ENCODE measurements around the gene TOP3B. TPM values are rescaled to one million over a fixed set of nuclear protein-coding genes. Genes with fewer than 3 reads are reported as not detected.
A peak's percentile ranks its signal among the peaks of the same experiment; 100 is the strongest.

The TOP3B gene
- polyA plus RNA-seq, 3 donors = 9.0 to 31.9 (median 9.5) TPM

DNA sequence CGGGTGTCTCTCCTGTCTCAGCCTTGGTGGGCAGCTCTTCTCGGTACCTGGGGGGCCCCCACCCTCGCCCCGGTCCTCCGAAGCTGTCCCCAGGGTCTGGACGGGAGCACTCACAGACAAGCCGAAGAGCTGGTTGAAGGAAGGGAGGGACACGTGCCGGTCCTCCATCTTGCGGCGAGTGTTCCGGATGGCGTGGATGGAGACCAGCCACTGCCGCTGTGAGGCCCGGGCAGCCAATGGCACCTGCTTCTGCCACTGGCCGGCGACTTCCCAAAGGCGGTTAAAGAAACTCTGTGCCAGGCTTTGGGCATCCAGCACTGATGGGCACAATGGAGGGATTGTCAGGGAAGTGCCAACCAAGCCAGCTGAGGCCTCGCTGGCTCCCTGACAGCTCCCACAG, 48.7 kb downstream of the TOP3B start:
- peaks cover 49% of the 10 kb centered on the region for H4K20me1 ChIP-seq (ENCODE audit: insufficient read depth, low read length)
- no peak for DNase-seq
- H3K9ac ChIP-seq (ENCODE audit: insufficient read depth, low read length, poor library complexity, severe bottlenecking) = no peak overlapping the region
- intact Hi-C loops (cut with micrococcal nuclease) = loop anchor here (10.0 kb wide), 3 partner anchors 119 to 279 kb away; no protein-coding TSS in a partner anchor
- H3K4me3 ChIP-seq (replicated peaks in 1 of 3; ENCODE audit: low read depth in 2 of 3, low read length in 3 of 3) = no peak overlapping the region
- H3K4me1 ChIP-seq (ENCODE audit: control insufficient read depth in 1 of 2, insufficient read depth in 2 of 2, low read length in 2 of 2) = peaks cover 41% of the 10 kb centered on the region in 2 donors
- no peaks in the 10 kb centered on the region for H3K9me3 Mint-ChIP-seq
- H3K27ac Mint-ChIP-seq = no peak overlapping the region
- H3K27ac ChIP-seq (ENCODE audit: low read depth in 1 of 2, low read length in 2 of 2) = peak overlapping the region in 1 of 2 donors; percentile 28
- WGBS (ENCODE audit: insufficient coverage) = 98% methylated on average over 18 of the region's 19 CpGs
- peaks cover 28% of the 10 kb centered on the region for H3K79me2 ChIP-seq (ENCODE audit: insufficient read depth, low read length)
- no peak overlapping the region for H3K4me2 ChIP-seq (replicated peaks; ENCODE audit: extremely low read depth, low read length, poor library complexity, severe bottlenecking)
- no peaks in the 10 kb centered on the region for H3K27me3 ChIP-seq (ENCODE audit: control insufficient read depth in 2 of 2, insufficient read depth in 2 of 2, low read length in 2 of 2)
- peaks cover 59 to 70% of the 10 kb centered on the region in 2 donors for H3K36me3 ChIP-seq (replicated peaks in 1 of 2; ENCODE audit: control insufficient read depth in 1 of 2, insufficient read depth in 2 of 2, low read length in 2 of 2)
- no peaks in the 10 kb centered on the region for H3K27me3 Mint-ChIP-seq (ENCODE audit: low read depth in 3 of 3)
- TF ChIP-seq, protein P1, sequence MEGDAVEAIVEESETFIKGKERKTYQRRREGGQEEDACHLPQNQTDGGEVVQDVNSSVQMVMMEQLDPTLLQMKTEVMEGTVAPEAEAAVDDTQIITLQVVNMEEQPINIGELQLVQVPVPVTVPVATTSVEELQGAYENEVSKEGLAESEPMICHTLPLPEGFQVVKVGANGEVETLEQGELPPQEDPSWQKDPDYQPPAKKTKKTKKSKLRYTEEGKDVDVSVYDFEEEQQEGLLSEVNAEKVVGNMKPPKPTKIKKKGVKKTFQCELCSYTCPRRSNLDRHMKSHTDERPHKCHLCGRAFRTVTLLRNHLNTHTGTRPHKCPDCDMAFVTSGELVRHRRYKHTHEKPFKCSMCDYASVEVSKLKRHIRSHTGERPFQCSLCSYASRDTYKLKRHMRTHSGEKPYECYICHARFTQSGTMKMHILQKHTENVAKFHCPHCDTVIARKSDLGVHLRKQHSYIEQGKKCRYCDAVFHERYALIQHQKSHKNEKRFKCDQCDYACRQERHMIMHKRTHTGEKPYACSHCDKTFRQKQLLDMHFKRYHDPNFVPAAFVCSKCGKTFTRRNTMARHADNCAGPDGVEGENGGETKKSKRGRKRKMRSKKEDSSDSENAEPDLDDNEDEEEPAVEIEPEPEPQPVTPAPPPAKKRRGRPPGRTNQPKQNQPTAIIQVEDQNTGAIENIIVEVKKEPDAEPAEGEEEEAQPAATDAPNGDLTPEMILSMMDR (IDR thresholded peaks at IDR 0.05) = no peak
- no peak overlapping the region for H3K4me3 Mint-ChIP-seq
- H3K9me3 ChIP-seq (replicated peaks in 1 of 2; ENCODE audit: control insufficient read depth in 1 of 2, insufficient read depth in 1 of 2, low read length in 2 of 2) = no peaks in the 10 kb centered on the region
- peaks cover 41% of the 10 kb centered on the region for H3K4me1 Mint-ChIP-seq
- peaks cover 54 to 73% of the 10 kb centered on the region in 2 donors for H3K36me3 Mint-ChIP-seq
- H2AFZ ChIP-seq (ENCODE audit: insufficient read depth, low read depth, low read length, poor library complexity, severe bottlenecking) = no peak overlapping the region

DNA sequence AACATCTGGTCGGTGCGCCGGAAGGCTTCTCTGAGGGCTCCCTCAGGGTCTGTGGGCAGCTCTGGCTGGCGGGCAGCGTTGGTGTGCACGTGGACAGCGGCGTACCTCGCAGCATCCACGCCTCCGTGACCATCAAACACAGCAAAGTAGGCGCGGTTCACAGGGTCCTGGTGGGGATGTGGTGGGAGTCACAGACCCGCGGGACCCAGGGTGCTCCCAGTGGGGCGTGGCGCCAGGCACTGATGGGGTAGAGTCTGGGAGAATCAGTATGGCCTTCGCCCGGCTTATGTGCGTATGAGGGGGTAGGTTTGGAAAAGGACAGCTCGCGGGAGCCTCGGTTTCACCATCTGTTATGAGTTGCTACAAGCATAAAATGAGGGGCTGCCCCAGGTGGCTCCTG, 49.2 kb downstream of the TOP3B start:
- Mint-ChIP-seq H3K9me3 (no peaks in the 10 kb centered on the region), H3K4me3 (no peak overlapping the region), H3K27me3 (ENCODE audit: low read depth in 3 of 3) (no peaks in the 10 kb centered on the region), H3K4me1 (peaks cover 36% of the 10 kb centered on the region), H3K27ac (peak overlapping the region in 1 of 7 donors; percentile 9), H3K36me3 (peaks cover 55 to 73% of the 10 kb centered on the region in 2 donors)
- H3K4me3 ChIP-seq (replicated peaks in 1 of 3; ENCODE audit: low read depth in 2 of 3, low read length in 3 of 3) = no peak overlapping the region
- no peak overlapping the region for H3K4me2 ChIP-seq (replicated peaks; ENCODE audit: extremely low read depth, low read length, poor library complexity, severe bottlenecking)
- WGBS (ENCODE audit: insufficient coverage) = 99% methylated on average over 23 of the region's 23 CpGs
- peaks cover 36% of the 10 kb centered on the region in 2 donors for H3K4me1 ChIP-seq (ENCODE audit: control insufficient read depth in 1 of 2, insufficient read depth in 2 of 2, low read length in 2 of 2)
- no peak overlapping the region for H3K27ac ChIP-seq (ENCODE audit: low read depth in 1 of 2, low read length in 2 of 2)
- H3K27me3 ChIP-seq (ENCODE audit: control insufficient read depth in 2 of 2, insufficient read depth in 2 of 2, low read length in 2 of 2) = no peaks in the 10 kb centered on the region
- peaks cover 54% of the 10 kb centered on the region for H4K20me1 ChIP-seq (ENCODE audit: insufficient read depth, low read length)
- H3K79me2 ChIP-seq (ENCODE audit: insufficient read depth, low read length) = peaks cover 23% of the 10 kb centered on the region
- TF ChIP-seq, protein P1 (IDR thresholded peaks at IDR 0.05) = no peak
- peaks cover 64 to 74% of the 10 kb centered on the region in 2 donors for H3K36me3 ChIP-seq (replicated peaks in 1 of 2; ENCODE audit: control insufficient read depth in 1 of 2, insufficient read depth in 2 of 2, low read length in 2 of 2)
- H3K9me3 ChIP-seq (replicated peaks in 1 of 2; ENCODE audit: control insufficient read depth in 1 of 2, insufficient read depth in 1 of 2, low read length in 2 of 2) = no peaks in the 10 kb centered on the region
- H3K9ac ChIP-seq (ENCODE audit: insufficient read depth, low read length, poor library complexity, severe bottlenecking) = no peak overlapping the region
- H2AFZ ChIP-seq (ENCODE audit: insufficient read depth, low read depth, low read length, poor library complexity, severe bottlenecking) = no peak overlapping the region
- intact Hi-C loops (cut with micrococcal nuclease) = loop anchor here (10.0 kb wide), 3 partner anchors 119 to 279 kb away; no protein-coding TSS in a partner anchor
- DNase-seq = no peak
